Astrocyte (in vitro differentiated cells and primary cell): ENCODE measurements around the gene NELFB. TPM values are rescaled to one million over a fixed set of nuclear protein-coding genes. Genes with fewer than 3 reads are reported as not detected.

Experiments used
- DNase-seq: peaks from one replicate; pipeline ENCODE4 v3.0.0-alpha.2; 2010; ENCODE audit warnings: low read depth
- FAIRE-seq: peaks from 2 replicates; lab custom pipeline; 2011; peaks lifted over from hg19 to GRCh38; lab: Jason Lieb, UNC
- H2AFZ ChIP-seq: 2 replicates; pipeline ENCODE4 v1.6.0; 2012; ENCODE audit warnings: low read depth, low read length, inconsistent platforms
- H3K27ac ChIP-seq: 2 replicates; pipeline ENCODE4 v1.5.1; 2011; ENCODE audit warnings: low read depth, low read length, inconsistent platforms
- H3K27me3 ChIP-seq: 2 replicates; pipeline ENCODE4 v1.6.0; 2011; ENCODE audit warnings: low read length, inconsistent platforms; ENCODE audit not compliant: insufficient read depth
- H3K36me3 ChIP-seq: 2 replicates; pipeline ENCODE4 v1.5.1; 2011; ENCODE audit warnings: low read length, inconsistent platforms; ENCODE audit not compliant: insufficient read depth
- H3K4me1 ChIP-seq: 2 replicates; pipeline ENCODE4 v1.5.1; 2011; ENCODE audit warnings: low read length, inconsistent platforms; ENCODE audit not compliant: insufficient read depth
- H3K4me2 ChIP-seq: 2 replicates; pipeline ENCODE4 v1.6.0; 2012; ENCODE audit warnings: low read length, inconsistent platforms
- H3K4me3 ChIP-seq: 2 replicates; pipeline ENCODE4 v1.5.1; 2011; ENCODE audit warnings: low read depth, mild to moderate bottlenecking, low read length, inconsistent platforms; ENCODE audit not compliant: insufficient read depth
- H3K79me2 ChIP-seq: 2 replicates; pipeline ENCODE4 v1.6.0; 2012; ENCODE audit warnings: mild to moderate bottlenecking, low read length, inconsistent platforms; ENCODE audit not compliant: insufficient read depth
- H3K9ac ChIP-seq: 2 replicates; pipeline ENCODE4 v1.6.0; 2012; ENCODE audit warnings: mild to moderate bottlenecking, low read length, inconsistent platforms
- H3K9me3 ChIP-seq: 2 replicates; pipeline ENCODE4 v1.5.1; 2012; ENCODE audit warnings: low read depth, mild to moderate bottlenecking, low read length, inconsistent platforms; ENCODE audit not compliant: insufficient read depth
- H4K20me1 ChIP-seq: 2 replicates; pipeline ENCODE4 v1.6.0; 2012; ENCODE audit warnings: low read length, inconsistent platforms; ENCODE audit not compliant: insufficient read depth
- H3K27ac Mint-ChIP-seq: one replicate; pipeline ENCODE4 v1.8.0; 2021; ENCODE audit warnings: mild to moderate bottlenecking, mixed read lengths; ENCODE audit not compliant: unreplicated experiment
- H3K27me3 Mint-ChIP-seq: one replicate; pipeline ENCODE4 v1.8.0; 2021; ENCODE audit warnings: low read depth, mixed read lengths; ENCODE audit not compliant: unreplicated experiment
- H3K36me3 Mint-ChIP-seq: one replicate; pipeline ENCODE4 v1.8.0; 2021; ENCODE audit warnings: low read depth, mixed read lengths; ENCODE audit not compliant: unreplicated experiment
- H3K4me1 Mint-ChIP-seq: one replicate; pipeline ENCODE4 v1.8.0; 2021; ENCODE audit warnings: low read depth, mixed read lengths; ENCODE audit not compliant: unreplicated experiment
- H3K4me3 Mint-ChIP-seq: one replicate; pipeline ENCODE4 v1.8.0; 2021; ENCODE audit warnings: mild to moderate bottlenecking, moderate library complexity, mixed read lengths; ENCODE audit not compliant: unreplicated experiment
- H3K9me3 Mint-ChIP-seq: one replicate; pipeline ENCODE4 v1.8.0; 2021; ENCODE audit warnings: mild to moderate bottlenecking, mixed read lengths; ENCODE audit not compliant: unreplicated experiment
- EZH2 ChIP-seq: IDR thresholded peaks from 2 replicates; pipeline ENCODE4 v1.6.1; 2012; ENCODE audit warnings: mild to moderate bottlenecking, low read length, inconsistent platforms; ENCODE audit not compliant: insufficient read depth
- total RNA-seq: library from RNA; stranded (reverse); gene quantifications from 2 replicates; pipeline ENCODE4 v1.2.1, GENCODE V29; 2021
- TF ChIP-seq, protein P1 (sequence below): IDR thresholded peaks from 2 replicates; pipeline ENCODE4 v1.5.1; 2011; ENCODE audit warnings: low read depth, mild to moderate bottlenecking, inconsistent platforms, low read length, moderate library complexity; ENCODE audit not compliant: insufficient read depth

NELFB gene
- total RNA-seq, 1 donor from 2014 or later = 48.9 TPM

- Histone ChIP-seq H3K36me3 (no peaks in the 10 kb centered on the region), H4K20me1 (no peaks in the 10 kb centered on the region), H3K79me2 (no peaks in the 10 kb centered on the region), H3K27me3 (no peaks in the 10 kb centered on the region), H3K4me3 (no peak within 1 kb of the TSS), H3K27ac (no peak within 1 kb of the TSS), H3K4me2 (no peak within 1 kb of the TSS), H3K9ac (no peak within 1 kb of the TSS), H3K9me3 (no peaks in the 10 kb centered on the region), H2AFZ (no peak within 1 kb of the TSS), H3K4me1 (peaks cover 12% of the 10 kb centered on the region)
- Mint-ChIP-seq H3K9me3 (no peaks in the 10 kb centered on the region), H3K4me3 (no peak within 1 kb of the TSS), H3K4me1 (peaks cover 4% of the 10 kb centered on the region), H3K27ac (no peak within 1 kb of the TSS), H3K27me3 (no peaks in the 10 kb centered on the region), H3K36me3 (no peaks in the 10 kb centered on the region)
- FAIRE-seq (no peak), DNase-seq (no peak)
- TF ChIP-seq EZH2 = no peak
- TF ChIP-seq, protein P1, sequence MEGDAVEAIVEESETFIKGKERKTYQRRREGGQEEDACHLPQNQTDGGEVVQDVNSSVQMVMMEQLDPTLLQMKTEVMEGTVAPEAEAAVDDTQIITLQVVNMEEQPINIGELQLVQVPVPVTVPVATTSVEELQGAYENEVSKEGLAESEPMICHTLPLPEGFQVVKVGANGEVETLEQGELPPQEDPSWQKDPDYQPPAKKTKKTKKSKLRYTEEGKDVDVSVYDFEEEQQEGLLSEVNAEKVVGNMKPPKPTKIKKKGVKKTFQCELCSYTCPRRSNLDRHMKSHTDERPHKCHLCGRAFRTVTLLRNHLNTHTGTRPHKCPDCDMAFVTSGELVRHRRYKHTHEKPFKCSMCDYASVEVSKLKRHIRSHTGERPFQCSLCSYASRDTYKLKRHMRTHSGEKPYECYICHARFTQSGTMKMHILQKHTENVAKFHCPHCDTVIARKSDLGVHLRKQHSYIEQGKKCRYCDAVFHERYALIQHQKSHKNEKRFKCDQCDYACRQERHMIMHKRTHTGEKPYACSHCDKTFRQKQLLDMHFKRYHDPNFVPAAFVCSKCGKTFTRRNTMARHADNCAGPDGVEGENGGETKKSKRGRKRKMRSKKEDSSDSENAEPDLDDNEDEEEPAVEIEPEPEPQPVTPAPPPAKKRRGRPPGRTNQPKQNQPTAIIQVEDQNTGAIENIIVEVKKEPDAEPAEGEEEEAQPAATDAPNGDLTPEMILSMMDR = no peak
Observed at GRCh38 chr9:137230705-137231371, 24.3 kb upstream of the NELFB start, which contains the start of gene SLC34A3. TSS of gene SLC34A3 (plus strand) at chr9:137230901. CDS start at chr9:137231703, 802 bp downstream.

GRCh38 chr9:137231372-137232039 lies 23.6 kb upstream of the NELFB start:
- Histone ChIP-seq H3K4me2 (no peak overlapping the region), H3K27me3 (no peaks in the 10 kb centered on the region), H4K20me1 (no peaks in the 10 kb centered on the region), H3K9ac (no peak overlapping the region), H3K27ac (no peak overlapping the region), H3K4me1 (peaks cover 11% of the 10 kb centered on the region), H3K9me3 (no peaks in the 10 kb centered on the region), H3K4me3 (no peak overlapping the region), H3K79me2 (no peaks in the 10 kb centered on the region), H3K36me3 (no peaks in the 10 kb centered on the region), H2AFZ (no peak overlapping the region)
- no peak overlapping the region for H3K27ac Mint-ChIP-seq
- FAIRE-seq = no peak
- H3K4me1 Mint-ChIP-seq = no peaks in the 10 kb centered on the region
- no peak overlapping the region for H3K4me3 Mint-ChIP-seq
- no peak for DNase-seq
- H3K9me3 Mint-ChIP-seq = no peaks in the 10 kb centered on the region
- no peaks in the 10 kb centered on the region for H3K27me3 Mint-ChIP-seq
- TF ChIP-seq EZH2 = no peak
- TF ChIP-seq, protein P1 = no peak
- H3K36me3 Mint-ChIP-seq = no peaks in the 10 kb centered on the region

- Mint-ChIP-seq H3K36me3 (no peaks in the 10 kb centered on the region), H3K27me3 (no peaks in the 10 kb centered on the region), H3K9me3 (no peaks in the 10 kb centered on the region), H3K4me3 (no peak overlapping the region), H3K27ac (no peak overlapping the region), H3K4me1 (no peaks in the 10 kb centered on the region)
- FAIRE-seq (no peak), DNase-seq (no peak)
- Histone ChIP-seq H3K4me2 (no peak overlapping the region), H3K27me3 (no peaks in the 10 kb centered on the region), H2AFZ (no peak overlapping the region), H4K20me1 (peaks cover 4% of the 10 kb centered on the region), H3K4me1 (peaks cover 6% of the 10 kb centered on the region), H3K36me3 (no peaks in the 10 kb centered on the region), H3K9me3 (no peaks in the 10 kb centered on the region), H3K4me3 (no peak overlapping the region), H3K9ac (no peak overlapping the region), H3K79me2 (no peaks in the 10 kb centered on the region), H3K27ac (no peak overlapping the region)
- no peak for TF ChIP-seq EZH2
- TF ChIP-seq, protein P1 = no peak
Observed at GRCh38 chr9:137232101-137232500, 23.0 kb upstream of the NELFB start.
